Activated B cell treated with CpG ODN at 0.5 μM for 24 hours (primary cell): ENCODE data around the gene SYNC. TPM values are rescaled to one million over a fixed set of nuclear protein-coding genes. Genes with fewer than 3 reads are reported as not detected.
"Not testable (repeated sequence)": the region's sequence is repeated elsewhere in the genome, so short reads cannot be mapped to it uniquely, and the experiment has no call there.

Experiments used
- ATAC-seq: fragments of 200-7000 bp; cut with Tn5 transposase; one replicate; pipeline ENCODE4 v1.10.0; 2021; ENCODE audit warnings: low read depth, mild to moderate bottlenecking, moderate library complexity
- CTCF ChIA-PET: fragments of 350-600 bp; sonication (Branson Sonifier 250); formaldehyde crosslinking; loops from one replicate; lab custom pipeline; 2021; ENCODE audit warnings: antibody characterized with exemption; lab: Charles Lee
- POLR2A ChIA-PET: fragments of 350-600 bp; sonication (Branson Sonifier 250); formaldehyde crosslinking; loops from one replicate; lab custom pipeline; 2021; ENCODE audit warnings: antibody characterized with exemption; lab: Charles Lee
- DNase-seq: peaks from one replicate; pipeline ENCODE4 v3.0.0; 2022
- H3K27ac Mint-ChIP-seq: one replicate; pipeline ENCODE4 v1.8.0; 2020; ENCODE audit warnings: mixed read lengths
- H3K27me3 Mint-ChIP-seq: one replicate; pipeline ENCODE4 v1.8.0; 2021; ENCODE audit warnings: mixed read lengths
- H3K36me3 Mint-ChIP-seq: one replicate; pipeline ENCODE4 v1.8.0; 2021; ENCODE audit warnings: low read depth, mixed read lengths
- H3K4me1 Mint-ChIP-seq: one replicate; pipeline ENCODE4 v1.8.0; 2021; ENCODE audit warnings: mixed read lengths
- H3K4me3 Mint-ChIP-seq: one replicate; pipeline ENCODE4 v1.8.0; 2020; ENCODE audit warnings: mild to moderate bottlenecking, mixed read lengths
- H3K9me3 Mint-ChIP-seq: one replicate; pipeline ENCODE4 v1.8.0; 2020; ENCODE audit warnings: mixed read lengths
- intact Hi-C: fragments of 100-400 bp; cut with micrococcal nuclease; formaldehyde crosslinking; loops from one replicate; pipeline ENCODE4 v1.15.1; 2024
- total RNA-seq: library from RNA; stranded (reverse); gene quantifications from 2 replicates; pipeline ENCODE4 v1.2.3, GENCODE V29; 2022
- TF ChIP-seq, protein P1 (sequence below): fragments of 200-600 bp; IDR thresholded peaks from one replicate; pipeline ENCODE4 v1.8.0; 2022; ENCODE audit warnings: antibody characterized with exemption, mild to moderate bottlenecking

SYNC gene
- total RNA-seq, 1 donor from 2014 or later = not detected

DNA sequence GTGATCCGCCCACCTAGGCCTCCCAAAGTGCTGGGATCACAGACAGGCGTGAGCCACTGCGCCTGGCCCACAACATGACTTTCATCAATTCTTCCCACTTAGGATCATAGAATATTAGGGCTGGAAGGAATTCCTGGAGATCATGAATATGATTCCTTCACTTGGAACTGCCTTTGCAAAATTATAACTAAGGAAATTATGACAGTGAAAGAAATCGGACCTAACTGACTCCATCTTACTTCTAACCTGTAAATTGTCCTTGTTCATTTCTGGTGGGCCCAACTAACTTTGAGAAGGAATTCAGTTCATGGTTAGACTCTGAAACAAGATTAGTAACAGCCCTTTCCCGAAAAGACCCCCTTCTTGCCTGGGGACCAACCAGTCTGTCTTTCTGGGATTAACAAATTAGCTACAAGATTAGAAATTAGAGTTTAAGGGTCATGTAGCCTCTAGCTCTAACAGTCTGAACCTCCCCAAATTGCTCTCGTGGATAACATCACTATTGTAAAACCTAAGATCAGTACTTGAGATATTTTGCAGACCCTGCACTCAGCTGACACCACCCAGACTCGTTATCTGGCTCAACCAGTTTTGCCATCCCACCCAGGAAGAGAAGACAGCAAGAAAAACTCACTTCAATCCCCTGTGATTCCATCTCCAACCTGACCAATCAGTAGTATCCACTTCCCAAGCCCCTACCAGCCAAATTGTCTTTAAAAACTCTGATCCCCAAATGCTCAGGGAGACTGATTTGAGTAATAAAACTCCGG, 66.9 kb downstream of the SYNC start:
- CTCF ChIA-PET = no interaction called here
- Mint-ChIP-seq H3K4me1 (peaks cover 4% of the 10 kb centered on the region), H3K9me3 (no peaks in the 10 kb centered on the region), H3K27ac (no peak overlapping the region), H3K27me3 (no peaks in the 10 kb centered on the region), H3K36me3 (peaks cover 56% of the 10 kb centered on the region), H3K4me3 (no peak overlapping the region)
- DNase-seq (no peak), ATAC-seq (no peak)
- TF ChIP-seq, protein P1, sequence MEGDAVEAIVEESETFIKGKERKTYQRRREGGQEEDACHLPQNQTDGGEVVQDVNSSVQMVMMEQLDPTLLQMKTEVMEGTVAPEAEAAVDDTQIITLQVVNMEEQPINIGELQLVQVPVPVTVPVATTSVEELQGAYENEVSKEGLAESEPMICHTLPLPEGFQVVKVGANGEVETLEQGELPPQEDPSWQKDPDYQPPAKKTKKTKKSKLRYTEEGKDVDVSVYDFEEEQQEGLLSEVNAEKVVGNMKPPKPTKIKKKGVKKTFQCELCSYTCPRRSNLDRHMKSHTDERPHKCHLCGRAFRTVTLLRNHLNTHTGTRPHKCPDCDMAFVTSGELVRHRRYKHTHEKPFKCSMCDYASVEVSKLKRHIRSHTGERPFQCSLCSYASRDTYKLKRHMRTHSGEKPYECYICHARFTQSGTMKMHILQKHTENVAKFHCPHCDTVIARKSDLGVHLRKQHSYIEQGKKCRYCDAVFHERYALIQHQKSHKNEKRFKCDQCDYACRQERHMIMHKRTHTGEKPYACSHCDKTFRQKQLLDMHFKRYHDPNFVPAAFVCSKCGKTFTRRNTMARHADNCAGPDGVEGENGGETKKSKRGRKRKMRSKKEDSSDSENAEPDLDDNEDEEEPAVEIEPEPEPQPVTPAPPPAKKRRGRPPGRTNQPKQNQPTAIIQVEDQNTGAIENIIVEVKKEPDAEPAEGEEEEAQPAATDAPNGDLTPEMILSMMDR = no peak
- intact Hi-C loops = no loop called here
- POLR2A ChIA-PET = interaction anchor here (0.6 kb wide), 1 partner anchor 56 kb away, joined by 5 read pairs; no protein-coding TSS in a partner anchor

DNA sequence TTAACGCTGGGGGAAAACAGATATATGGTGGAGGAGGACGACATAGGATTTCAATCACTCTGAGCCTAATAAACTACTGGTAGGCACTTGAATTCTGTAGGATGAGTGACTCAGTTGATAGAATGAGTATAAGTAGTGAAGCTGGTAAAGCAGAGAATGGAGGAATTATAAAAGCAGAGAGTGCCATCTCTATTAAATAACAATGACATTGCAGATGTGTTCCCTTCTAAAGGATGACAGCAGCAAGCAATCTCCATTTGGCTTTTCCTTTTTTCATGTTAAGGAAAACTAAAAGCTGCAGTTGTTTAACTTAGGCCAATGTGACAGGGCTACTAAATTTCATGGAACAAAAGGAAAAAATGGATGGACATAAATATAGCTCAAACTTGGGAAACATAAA, 69.7 kb downstream of the SYNC start:
- intact Hi-C loops = no loop called here
- Mint-ChIP-seq H3K27ac (no peak overlapping the region), H3K9me3 (no peaks in the 10 kb centered on the region), H3K4me3 (no peak overlapping the region), H3K36me3 (peaks cover 64% of the 10 kb centered on the region), H3K4me1 (peaks cover 6% of the 10 kb centered on the region), H3K27me3 (no peaks in the 10 kb centered on the region)
- DNase-seq = no peak
- POLR2A ChIA-PET = no interaction called here
- TF ChIP-seq, protein P1 = no peak
- no peak for ATAC-seq
- CTCF ChIA-PET = no interaction called here

DNA sequence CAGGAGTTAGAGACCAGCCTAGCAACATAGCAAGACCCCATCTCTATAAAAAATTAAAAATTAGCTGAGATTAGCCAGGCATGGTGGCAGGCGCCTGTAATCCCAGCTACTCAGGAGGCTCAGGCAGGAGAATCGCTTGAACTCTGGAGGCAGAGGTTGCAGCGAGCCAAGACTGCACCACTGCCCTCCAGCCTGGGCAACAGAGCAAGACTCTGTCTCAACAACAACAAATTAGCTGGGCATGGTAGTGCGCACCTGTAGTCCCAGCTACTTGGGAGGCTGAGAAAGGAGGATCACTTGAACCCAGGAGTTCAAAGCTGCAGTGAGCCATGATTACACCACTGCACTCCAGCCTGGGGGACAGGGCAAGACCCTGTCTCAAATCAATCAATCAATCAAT, 72.4 kb downstream of the SYNC start:
- POLR2A ChIA-PET = interaction anchor here (0.6 kb wide), 1 partner anchor 28 kb away, joined by 3 read pairs; no protein-coding TSS in a partner anchor
- Mint-ChIP-seq H3K4me1 (peaks cover 12% of the 10 kb centered on the region), H3K36me3 (peaks cover 60% of the 10 kb centered on the region)
- H3K27ac Mint-ChIP-seq, ATAC-seq, DNase-seq, CTCF ChIA-PET, H3K27me3 Mint-ChIP-seq, H3K9me3 Mint-ChIP-seq, H3K4me3 Mint-ChIP-seq, intact Hi-C loops: not testable (repeated sequence)

Other genes with a start within 250 kb of the SYNC start
- 0.02 TPM in 1 of 2 replicates, not detected in the other for gene ZBTB8B, start 237.7 kb downstream of the SYNC start, total RNA-seq
- gene ZBTB8A, start 163.3 kb downstream of the SYNC start, total RNA-seq = 0.11 and 0.24 TPM in 2 replicates
- 58.6 and 65.3 TPM in 2 replicates for gene ZBTB8OS, start 52.2 kb downstream of the SYNC start, total RNA-seq
- 228 and 241 TPM in 2 replicates for gene RBBP4, start 51.6 kb downstream of the SYNC start, total RNA-seq
- gene YARS1, start 114.6 kb upstream of the SYNC start, total RNA-seq = 219 and 232 TPM in 2 replicates
- 43.0 and 50.5 TPM in 2 replicates for gene S100PBP, start 114.9 kb upstream of the SYNC start, total RNA-seq
- gene FNDC5, start 168.1 kb upstream of the SYNC start, total RNA-seq = 0.55 and 1.4 TPM in 2 replicates
- gene HPCA, start 183.7 kb upstream of the SYNC start, total RNA-seq = not detected in 2 replicates
- gene TMEM54, start 198.6 kb upstream of the SYNC start, total RNA-seq = 0.44 and 0.66 TPM in 2 replicates